Measurements from ENCODE around the gene SLC25A42.

Gene SLC25A42

GRCh38 chr19:19149435-19149834 lies 85.6 kb downstream of the SLC25A42 start:
- Mint-ChIP-seq H3K27ac (no peak overlapping the region), H3K9me3 (no peaks in the 10 kb centered on the region), H3K27me3 (ENCODE audit: low read depth) (no peaks in the 10 kb centered on the region), H3K4me1 (no peaks in the 10 kb centered on the region), H3K36me3 (ENCODE audit: low read depth) (no peaks in the 10 kb centered on the region), H3K4me3 (no peak overlapping the region)
- TF ChIP-seq, protein P1, sequence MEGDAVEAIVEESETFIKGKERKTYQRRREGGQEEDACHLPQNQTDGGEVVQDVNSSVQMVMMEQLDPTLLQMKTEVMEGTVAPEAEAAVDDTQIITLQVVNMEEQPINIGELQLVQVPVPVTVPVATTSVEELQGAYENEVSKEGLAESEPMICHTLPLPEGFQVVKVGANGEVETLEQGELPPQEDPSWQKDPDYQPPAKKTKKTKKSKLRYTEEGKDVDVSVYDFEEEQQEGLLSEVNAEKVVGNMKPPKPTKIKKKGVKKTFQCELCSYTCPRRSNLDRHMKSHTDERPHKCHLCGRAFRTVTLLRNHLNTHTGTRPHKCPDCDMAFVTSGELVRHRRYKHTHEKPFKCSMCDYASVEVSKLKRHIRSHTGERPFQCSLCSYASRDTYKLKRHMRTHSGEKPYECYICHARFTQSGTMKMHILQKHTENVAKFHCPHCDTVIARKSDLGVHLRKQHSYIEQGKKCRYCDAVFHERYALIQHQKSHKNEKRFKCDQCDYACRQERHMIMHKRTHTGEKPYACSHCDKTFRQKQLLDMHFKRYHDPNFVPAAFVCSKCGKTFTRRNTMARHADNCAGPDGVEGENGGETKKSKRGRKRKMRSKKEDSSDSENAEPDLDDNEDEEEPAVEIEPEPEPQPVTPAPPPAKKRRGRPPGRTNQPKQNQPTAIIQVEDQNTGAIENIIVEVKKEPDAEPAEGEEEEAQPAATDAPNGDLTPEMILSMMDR (IDR thresholded peaks at IDR 0.05; ENCODE audit: unreplicated experiment in 3 of 3), result no peak

GRCh38 chr19:19151418-19151817 lies 87.6 kb downstream of the SLC25A42 start:
- Mint-ChIP-seq H3K36me3 (ENCODE audit: low read depth) (peaks cover 6% of the 10 kb centered on the region), H3K4me1 (no peaks in the 10 kb centered on the region), H3K9me3 (no peaks in the 10 kb centered on the region), H3K27me3 (ENCODE audit: low read depth) (no peaks in the 10 kb centered on the region), H3K27ac (no peak overlapping the region), H3K4me3 (no peak overlapping the region)
- TF ChIP-seq, protein P1 (IDR thresholded peaks at IDR 0.05; ENCODE audit: unreplicated experiment in 3 of 3), result no peak

GRCh38 chr19:19152668-19153384 lies 89.0 kb downstream of the SLC25A42 start:
- Mint-ChIP-seq H3K4me1 (no peaks in the 10 kb centered on the region), H3K4me3 (no peak overlapping the region)

GRCh38 chr19:19154768-19155494 lies 91.1 kb downstream of the SLC25A42 start:
- H3K27me3 Mint-ChIP-seq (ENCODE audit: low read depth), result no peaks in the 10 kb centered on the region
- TF ChIP-seq, protein P1 (IDR thresholded peaks at IDR 0.05; ENCODE audit: unreplicated experiment in 3 of 3), result no peak
- no peaks in the 10 kb centered on the region for H3K9me3 Mint-ChIP-seq
- no peak overlapping the region for H3K27ac Mint-ChIP-seq
- H3K36me3 Mint-ChIP-seq (ENCODE audit: low read depth), result peaks cover 6% of the 10 kb centered on the region
- H3K4me1 Mint-ChIP-seq, result no peaks in the 10 kb centered on the region
- H3K4me3 Mint-ChIP-seq, result no peak overlapping the region

More at GRCh38 chr19:19152668-19153384, 89.0 kb downstream of the SLC25A42 start:
- TF ChIP-seq, protein P1 (IDR thresholded peaks at IDR 0.05; ENCODE audit: unreplicated experiment in 3 of 3), result no peak
- Mint-ChIP-seq H3K27me3 (ENCODE audit: low read depth) (no peaks in the 10 kb centered on the region), H3K9me3 (no peaks in the 10 kb centered on the region), H3K27ac (no peak overlapping the region), H3K36me3 (ENCODE audit: low read depth) (peaks cover 6% of the 10 kb centered on the region)

DNA sequence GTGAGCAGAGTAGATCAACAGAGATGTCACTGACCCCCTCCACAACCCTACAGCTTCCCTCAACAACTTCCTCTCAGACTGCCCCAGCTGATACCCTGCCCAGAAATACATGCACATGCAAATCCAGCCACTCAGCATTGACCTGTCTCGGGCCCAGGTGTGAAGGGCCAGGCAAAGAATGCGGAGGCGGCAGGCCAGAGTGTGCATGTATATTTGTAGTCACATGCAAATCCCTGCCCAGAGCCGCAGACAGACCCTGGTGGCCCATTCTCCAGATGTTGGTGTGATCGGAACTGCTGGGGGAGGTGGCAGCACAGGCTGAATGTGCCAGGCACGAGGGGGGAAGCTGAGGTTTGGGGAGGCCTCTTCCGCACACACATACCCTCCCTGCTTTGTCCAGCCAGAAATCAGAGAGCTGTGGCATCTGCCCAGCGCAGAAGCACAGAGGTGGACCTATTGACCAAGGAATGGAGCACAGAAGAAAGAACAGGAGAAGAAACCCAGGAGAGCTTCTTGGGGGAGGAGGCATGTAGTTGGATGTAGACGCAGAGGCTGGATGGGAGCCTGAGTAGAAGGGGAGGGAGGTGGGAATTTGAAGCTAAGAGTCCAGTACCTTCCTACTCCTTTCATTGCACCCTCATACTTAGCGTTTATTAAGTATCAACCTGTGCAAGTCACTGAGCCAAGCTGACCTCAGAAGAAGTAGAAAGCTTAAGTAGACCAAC lies 91.9 kb downstream of the SLC25A42 start:
- Mint-ChIP-seq H3K27me3 (ENCODE audit: low read depth) (no peaks in the 10 kb centered on the region), H3K4me1 (no peaks in the 10 kb centered on the region), H3K9me3 (no peaks in the 10 kb centered on the region), H3K27ac (no peak overlapping the region), H3K4me3 (no peak overlapping the region), H3K36me3 (ENCODE audit: low read depth) (peaks cover 6% of the 10 kb centered on the region)
- TF ChIP-seq, protein P1 (IDR thresholded peaks at IDR 0.05; ENCODE audit: unreplicated experiment in 3 of 3), result no peak

All from nephron (organoid).